NT2/D1 (cell line): ENCODE results near the gene KCNQ1OT1.

ENCODE experiments used
- DNase-seq: peaks from one replicate; pipeline ENCODE4 v3.0.0-alpha.2; 2011; ENCODE audit warnings: low read depth, low spot score
- H3K27me3 ChIP-seq: 2 replicates; pipeline ENCODE4 v1.6.0; 2011; ENCODE audit warnings: mild to moderate bottlenecking; ENCODE audit not compliant: insufficient read length, insufficient read depth
- H3K36me3 ChIP-seq: 2 replicates; pipeline ENCODE4 v1.6.1; 2011; ENCODE audit warnings: mild to moderate bottlenecking, low read length, mixed read lengths; ENCODE audit not compliant: insufficient read depth, insufficient read length
- H3K4me1 ChIP-seq: 2 replicates; pipeline ENCODE4 v1.5.1; 2011; ENCODE audit not compliant: insufficient read depth, insufficient read length
- H3K4me3 ChIP-seq: 2 replicates; pipeline ENCODE4 v1.5.1; 2011; ENCODE audit warnings: low read depth; ENCODE audit not compliant: insufficient read length
- H3K9ac ChIP-seq: 2 replicates; pipeline ENCODE4 v1.6.0; 2011; ENCODE audit warnings: low read depth; ENCODE audit not compliant: insufficient read length
- H3K9me3 ChIP-seq: 2 replicates; pipeline ENCODE4 v1.5.1; 2011; ENCODE audit warnings: mild to moderate bottlenecking, low read length; ENCODE audit not compliant: insufficient read depth
- SUZ12 ChIP-seq: IDR thresholded peaks from 2 replicates; pipeline ENCODE4 v1.6.1; 2011; ENCODE audit not compliant: insufficient read length, insufficient read depth; ENCODE audit errors: extremely low read depth
- YY1 ChIP-seq: IDR thresholded peaks from 2 replicates; pipeline ENCODE4 v1.6.1; 2011; ENCODE audit not compliant: insufficient read length, insufficient read depth
- ZNF274 ChIP-seq: IDR thresholded peaks from 2 replicates; pipeline ENCODE4 v1.6.1; 2011; ENCODE audit warnings: mild to moderate bottlenecking, low read depth, low read length

Gene KCNQ1OT1

DNA sequence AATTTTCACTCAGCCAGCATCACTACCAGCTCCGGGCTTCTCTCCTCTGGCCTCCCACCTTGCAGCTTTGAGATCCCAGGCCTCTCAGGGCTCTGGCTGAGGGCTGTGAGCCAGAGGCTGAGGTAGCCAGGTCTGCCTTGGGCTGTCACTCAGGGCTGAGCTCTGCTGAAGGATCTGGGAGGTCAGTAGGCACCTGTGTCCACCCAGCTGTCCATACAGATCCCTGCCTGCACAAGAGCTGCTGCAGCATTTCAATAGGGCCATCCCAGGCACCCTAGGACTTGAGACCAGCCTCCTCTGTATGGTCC, 12.6 kb downstream of the KCNQ1OT1 start:
- H3K27me3 ChIP-seq = peaks cover 3% of the 10 kb centered on the region
- H3K9me3 ChIP-seq = no peaks in the 10 kb centered on the region
- H3K4me3 ChIP-seq = no peak overlapping the region
- TF ChIP-seq YY1 (no peak), ZNF274 (no peak), SUZ12 (no peak)
- no peak for DNase-seq
- H3K9ac ChIP-seq = peak overlapping the region; percentile 29
- H3K4me1 ChIP-seq = peaks cover 55% of the 10 kb centered on the region
- peaks cover 11% of the 10 kb centered on the region for H3K36me3 ChIP-seq

DNA sequence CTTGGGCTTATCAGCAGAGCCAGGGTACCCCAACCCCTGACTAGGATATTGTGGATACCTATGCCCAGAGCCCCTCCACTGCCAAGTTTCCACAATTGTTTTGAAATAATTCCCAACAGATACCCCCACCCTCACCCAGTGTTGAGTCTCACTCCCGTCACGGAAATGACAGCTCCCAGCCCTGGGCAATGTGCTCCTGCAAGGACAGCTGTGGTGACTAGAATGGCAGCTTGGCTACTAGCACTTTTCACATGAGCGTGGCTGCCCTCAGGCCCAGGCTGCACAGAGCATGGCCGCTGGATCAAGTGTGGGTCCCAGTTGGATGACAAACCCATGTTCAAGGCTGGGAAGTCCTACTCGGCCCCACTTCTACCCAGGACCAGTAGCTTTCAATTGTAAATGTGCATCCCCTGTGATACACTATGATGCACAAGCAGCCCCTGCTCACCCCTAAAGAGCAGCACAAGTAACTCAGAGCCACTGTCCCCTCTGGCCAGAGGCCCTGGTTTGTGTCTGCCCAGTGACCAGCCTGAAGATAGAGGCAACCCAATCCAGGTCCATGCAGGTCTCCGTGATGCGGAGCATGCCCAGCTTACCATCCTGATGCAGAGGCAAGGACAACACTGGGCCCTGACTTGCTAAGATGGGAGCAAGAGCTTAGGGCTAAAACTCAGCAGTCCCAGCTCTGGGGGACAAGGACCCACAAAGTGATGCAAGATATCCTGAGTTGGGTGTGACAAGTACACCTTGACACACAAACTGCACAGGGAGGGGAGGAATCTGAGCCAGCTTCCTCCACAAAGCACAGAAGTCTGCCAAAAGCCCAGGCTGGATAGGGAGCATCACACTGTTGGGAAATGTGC, 13.2 kb downstream of the KCNQ1OT1 start:
- Histone ChIP-seq H3K36me3 (peaks cover 11% of the 10 kb centered on the region), H3K9me3 (no peaks in the 10 kb centered on the region), H3K27me3 (peaks cover 3% of the 10 kb centered on the region), H3K4me3 (no peak overlapping the region), H3K9ac (no peak overlapping the region), H3K4me1 (peaks cover 50% of the 10 kb centered on the region)
- DNase-seq = no peak
- TF ChIP-seq ZNF274 = no peak
- no peak for TF ChIP-seq YY1
- TF ChIP-seq SUZ12 = no peak

DNA sequence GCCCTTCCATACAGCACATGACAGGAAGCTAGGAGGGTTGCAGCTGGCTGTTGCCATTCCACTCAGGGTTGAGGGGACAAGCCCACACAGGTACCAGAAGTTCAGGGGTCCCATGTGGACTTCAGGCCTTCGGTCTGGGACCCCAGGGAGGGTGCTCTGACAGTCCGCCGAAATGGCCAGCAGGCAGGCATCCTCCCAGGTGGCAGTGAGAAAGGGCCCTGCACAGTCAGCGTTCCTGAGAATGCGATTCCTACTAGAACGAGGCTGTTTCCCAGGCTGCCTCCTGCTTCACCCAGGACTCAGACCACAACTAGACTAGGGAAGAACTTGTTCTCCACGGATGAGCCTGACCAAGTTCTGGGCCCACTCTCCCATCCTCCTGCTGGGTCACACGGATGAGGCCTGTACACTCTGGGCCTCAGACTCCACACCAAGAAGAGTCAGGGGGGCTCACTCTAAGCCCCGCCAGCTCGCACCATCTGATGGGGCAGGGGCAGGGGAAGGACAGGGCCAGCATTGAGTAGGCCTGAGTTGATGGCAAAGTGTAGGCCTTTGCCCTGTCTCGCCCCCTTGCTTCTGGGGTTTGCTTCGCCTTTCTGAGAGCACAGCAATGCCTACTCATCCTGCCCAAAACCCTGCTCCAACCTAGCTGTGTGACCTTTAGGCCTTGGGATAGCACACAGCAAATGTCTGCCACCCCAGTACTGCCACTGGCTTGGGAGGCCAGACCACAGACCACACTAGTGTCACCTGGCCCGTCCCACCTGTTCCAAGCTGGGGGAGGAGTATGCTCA, 14.0 kb downstream of the KCNQ1OT1 start:
- no peaks in the 10 kb centered on the region for H3K9me3 ChIP-seq
- H3K36me3 ChIP-seq = peaks cover 10% of the 10 kb centered on the region
- TF ChIP-seq ZNF274 = no peak
- no peak for TF ChIP-seq SUZ12
- no peak for TF ChIP-seq YY1
- H3K4me3 ChIP-seq = no peak overlapping the region
- H3K27me3 ChIP-seq = peaks cover 3% of the 10 kb centered on the region
- DNase-seq = no peak
- H3K9ac ChIP-seq = no peak overlapping the region
- peaks cover 42% of the 10 kb centered on the region for H3K4me1 ChIP-seq

DNA sequence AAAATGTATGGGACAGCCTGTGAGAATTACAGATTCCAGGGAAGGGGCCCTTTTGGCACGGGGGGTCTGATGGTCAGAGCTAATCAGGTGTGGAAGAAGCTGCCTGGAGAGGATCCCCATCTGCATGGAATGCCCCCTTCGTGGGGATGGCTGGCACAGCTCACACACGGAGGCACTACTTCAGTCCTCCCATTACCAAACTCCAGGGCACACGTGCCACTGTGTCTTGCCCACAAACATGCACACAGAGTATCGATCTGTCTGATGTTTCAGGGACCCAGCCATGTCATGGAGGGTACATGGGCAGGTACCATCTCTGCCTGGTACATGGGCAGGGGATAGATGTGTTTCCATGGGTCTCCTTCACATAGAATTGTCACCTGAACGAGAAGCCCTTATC, 14.7 kb downstream of the KCNQ1OT1 start:
- Histone ChIP-seq H3K36me3 (peaks cover 4% of the 10 kb centered on the region), H3K9me3 (no peaks in the 10 kb centered on the region), H3K27me3 (peaks cover 3% of the 10 kb centered on the region), H3K4me3 (no peak overlapping the region), H3K9ac (no peak overlapping the region), H3K4me1 (peaks cover 37% of the 10 kb centered on the region)
- TF ChIP-seq ZNF274 (no peak), YY1 (no peak), SUZ12 (no peak)
- no peak for DNase-seq

DNA sequence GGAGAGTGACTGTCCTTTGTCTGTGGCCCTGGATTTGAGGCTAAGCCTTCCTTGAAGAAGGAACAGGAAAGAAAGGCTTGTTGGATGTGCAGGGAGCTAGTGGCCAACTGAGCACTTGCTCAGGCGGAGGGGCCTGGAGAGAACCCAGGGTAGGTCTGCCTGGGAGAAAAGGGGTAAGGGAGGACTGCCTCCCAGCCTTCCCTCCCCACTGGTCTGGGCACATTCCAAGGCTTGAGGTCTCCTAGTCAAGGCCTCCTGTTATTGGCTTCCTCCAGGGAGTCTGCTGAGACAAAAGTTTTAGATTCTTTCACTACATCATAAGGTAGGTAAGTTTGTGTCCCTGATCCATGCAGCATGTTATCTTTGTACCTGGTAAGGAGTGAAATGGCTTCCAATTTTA, 15.2 kb downstream of the KCNQ1OT1 start:
- Histone ChIP-seq H3K27me3 (peaks cover 3% of the 10 kb centered on the region), H3K9me3 (no peaks in the 10 kb centered on the region), H3K4me3 (no peak overlapping the region), H3K4me1 (peaks cover 34% of the 10 kb centered on the region), H3K36me3 (peaks cover 4% of the 10 kb centered on the region), H3K9ac (no peak overlapping the region)
- DNase-seq = no peak
- TF ChIP-seq SUZ12 = no peak
- TF ChIP-seq YY1 = no peak
- TF ChIP-seq ZNF274 = no peak

DNA sequence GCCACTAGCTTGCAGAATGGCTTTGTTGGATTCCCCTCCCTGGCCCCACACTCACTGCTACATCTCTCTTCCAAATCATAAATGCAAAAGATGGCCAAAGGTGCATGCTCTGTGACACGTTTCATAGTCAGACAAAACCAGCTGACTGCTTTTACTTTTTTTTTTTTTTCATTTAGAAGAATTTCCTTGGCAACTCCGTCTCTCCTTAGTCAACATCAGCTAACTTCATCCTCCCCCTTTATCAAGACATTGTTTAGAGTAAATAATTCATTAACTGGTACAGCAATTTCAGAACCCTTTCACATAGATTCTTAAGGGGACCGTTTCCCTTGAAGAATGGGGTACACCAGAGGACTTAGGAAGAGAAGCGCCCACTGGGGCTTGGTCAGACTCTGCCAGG, 16.0 kb downstream of the KCNQ1OT1 start:
- DNase-seq = no peak
- Histone ChIP-seq H3K4me1 (peaks cover 27% of the 10 kb centered on the region), H3K9ac (no peak overlapping the region), H3K9me3 (no peaks in the 10 kb centered on the region), H3K27me3 (peaks cover 2% of the 10 kb centered on the region), H3K36me3 (peaks cover 4% of the 10 kb centered on the region), H3K4me3 (no peak overlapping the region)
- TF ChIP-seq SUZ12 = no peak
- no peak for TF ChIP-seq YY1
- TF ChIP-seq ZNF274 = no peak

DNA sequence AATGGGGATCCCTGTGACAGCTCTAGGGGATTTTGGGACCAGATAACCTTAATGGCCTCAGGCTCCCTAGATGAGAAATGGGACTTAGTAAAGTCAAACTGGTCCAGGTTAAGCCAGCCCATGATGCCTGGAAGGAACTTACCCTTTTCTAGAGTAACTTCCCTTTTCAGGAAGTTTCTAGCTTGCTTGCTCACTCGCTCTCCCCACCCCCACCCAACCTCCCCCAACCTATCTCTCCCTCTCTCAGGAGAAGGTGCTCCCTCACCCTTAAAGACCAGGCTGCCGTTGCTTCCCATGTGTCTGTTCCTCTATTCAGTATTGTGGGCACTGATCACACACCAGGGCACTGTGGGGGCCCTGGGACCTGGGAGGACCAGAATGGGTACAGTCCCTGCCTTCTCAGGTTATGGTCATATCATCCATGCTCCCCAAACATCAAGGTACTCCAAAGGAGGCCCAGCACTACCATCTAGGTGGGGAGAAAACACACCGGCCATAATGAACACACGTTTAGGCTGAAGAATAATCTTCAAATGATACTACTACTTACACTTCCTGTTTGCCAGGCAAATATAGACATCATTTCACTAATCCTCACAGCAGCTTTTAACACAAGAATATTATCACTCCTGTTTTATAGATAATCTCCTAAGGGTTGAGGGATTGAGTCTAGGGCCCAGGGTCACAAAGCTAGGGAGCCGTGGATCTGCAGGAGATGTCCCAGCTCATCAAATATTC, 18.2 kb downstream of the KCNQ1OT1 start:
- peaks cover 9% of the 10 kb centered on the region for H3K4me1 ChIP-seq
- no peaks in the 10 kb centered on the region for H3K27me3 ChIP-seq
- H3K9ac ChIP-seq = no peak overlapping the region
- H3K9me3 ChIP-seq = no peaks in the 10 kb centered on the region
- peaks cover 4% of the 10 kb centered on the region for H3K36me3 ChIP-seq
- TF ChIP-seq SUZ12 (no peak), YY1 (no peak), ZNF274 (no peak)
- DNase-seq = no peak
- H3K4me3 ChIP-seq = no peak overlapping the region
